K562 (cell line): ENCODE data around the gene TXK. TPM values are rescaled to one million over a fixed set of nuclear protein-coding genes. Genes with fewer than 3 reads are reported as not detected.

Experiments
- ATAC-seq: fragments of 200-7000 bp; cut with Tn5 transposase; 3 replicates; pipeline ENCODE4 v1.9.1; 2020; ENCODE audit warnings: moderate library complexity
- BruUV-seq: library from RNA; stranded (reverse); fragments of 400-500 nt; replicated peaks from 2 replicates; lab custom pipeline; 2021; lab: Mats Ljungman, UMichigan
- CTCF ChIA-PET: fragments of 300-600 bp; formaldehyde crosslinking; extraction: SDS; loops from one replicate; lab custom pipeline; 2021; ENCODE audit warnings: low intra/inter-chr PET ratio; lab: Yijun Ruan, JAX
- POLR2A ChIA-PET: fragments of 300-600, 350-650 bp; sonication (Branson Sonifier 250); formaldehyde crosslinking; extraction: SDS; loops from one replicate; lab custom pipeline; 2021; ENCODE audit warnings: antibody characterized with exemption, inconsistent platforms; lab: Yijun Ruan, JAX
- DNase-seq, 4 experiments: peaks; one replicate each; pipeline versions ENCODE4 v3.0.0 to v3.0.0-alpha.2; 2011 to 2018; ENCODE audit warnings: low spot score in 3 of 4, mixed read lengths in 3 of 4; ENCODE audit errors: extremely low read depth in 1 of 4
- FAIRE-seq: peaks from 2 replicates; lab custom pipeline; 2011; peaks lifted over from hg19 to GRCh38; lab: Jason Lieb, UNC
- H2AFZ ChIP-seq: 2 replicates; pipeline ENCODE4 v1.6.0; 2011; ENCODE audit warnings: low read depth, low read length, control low read depth, inconsistent platforms
- H3K27ac ChIP-seq: fragments of 200-600 bp; 3 replicates; pipeline ENCODE4 v1.8.0; 2011; ENCODE audit warnings: low read depth, mild to moderate bottlenecking, control low read depth, inconsistent platforms, low read length, moderate library complexity, mixed read lengths; ENCODE audit errors: extremely low read depth
- H3K27me3 ChIP-seq, 2 experiments: fragments of 300-600 bp in 1 of 2; 2 replicates in 1 of 2; 3 replicates in 1 of 2; pipeline versions ENCODE4 v1.6.0 to v1.8.0; 2011; ENCODE audit warnings: inconsistent platforms in 2 of 2, low read length in 2 of 2, mild to moderate bottlenecking in 1 of 2, mixed read lengths in 1 of 2, moderate library complexity in 1 of 2; ENCODE audit not compliant: control insufficient read depth in 2 of 2, insufficient read depth in 2 of 2
- H3K36me3 ChIP-seq: fragments of 300-600 bp; 3 replicates; pipeline ENCODE4 v1.8.0; 2011; ENCODE audit warnings: mild to moderate bottlenecking, low read length, inconsistent platforms; ENCODE audit not compliant: control insufficient read depth, insufficient read depth
- H3K4me1 ChIP-seq, 2 experiments: fragments of 200-600 bp in 1 of 2; replicated peaks in 1 of 2; 2 replicates in 1 of 2; 3 replicates in 1 of 2; pipeline versions ENCODE4 v1.5.1 to v1.8.0; 2011; ENCODE audit warnings: inconsistent platforms in 2 of 2, low read length in 2 of 2, mild to moderate bottlenecking in 1 of 2, mixed read lengths in 1 of 2, moderate library complexity in 1 of 2; ENCODE audit not compliant: control insufficient read depth in 2 of 2, insufficient read depth in 2 of 2
- H3K4me2 ChIP-seq: 2 replicates; pipeline ENCODE4 v1.6.1; 2011; ENCODE audit warnings: low read length, control low read depth, inconsistent platforms, mixed read lengths; ENCODE audit not compliant: insufficient read depth
- H3K4me3 ChIP-seq: fragments of 200-600 bp; sonication (generic), shearing (Covaris generic); 2 replicates; pipeline ENCODE4 v1.5.1; 2016; ENCODE audit warnings: control low read depth, inconsistent platforms
- H3K79me2 ChIP-seq: fragments of 200-600 bp; 3 replicates; pipeline ENCODE4 v1.8.0; 2011; ENCODE audit warnings: low read length, inconsistent platforms; ENCODE audit not compliant: control insufficient read depth, insufficient read depth
- H3K9ac ChIP-seq, 2 experiments: 2 replicates each; pipeline versions ENCODE4 v1.6.0 to v1.6.1; 2011; ENCODE audit warnings: low read depth in 2 of 2, low read length in 2 of 2, control low read depth in 1 of 2, inconsistent platforms in 1 of 2, mild to moderate bottlenecking in 1 of 2, mixed read lengths in 1 of 2; ENCODE audit not compliant: insufficient read depth in 1 of 2
- H3K9me1 ChIP-seq: one replicate; pipeline ENCODE4 v1.6.0; 2011; ENCODE audit warnings: inconsistent platforms, mild to moderate bottlenecking, low read length, moderate library complexity; ENCODE audit not compliant: control insufficient read depth, insufficient read depth
- H3K9me3 ChIP-seq: replicated peaks from 2 replicates; pipeline ENCODE4 v1.5.1; 2011; ENCODE audit warnings: low read depth, low read length, inconsistent platforms; ENCODE audit not compliant: control insufficient read depth, insufficient read depth
- H4K20me1 ChIP-seq: replicated peaks from 2 replicates; pipeline ENCODE4 v1.6.1; 2011; ENCODE audit warnings: low read length, inconsistent platforms, mixed read lengths; ENCODE audit not compliant: control insufficient read depth, insufficient read depth
- BCOR ChIP-seq: fragments of 450-650 bp; IDR thresholded peaks from 2 replicates; pipeline ENCODE4 v1.6.1; 2016
- CBFA2T2 ChIP-seq: fragments of 450-650 bp; conservative IDR thresholded peaks from 2 replicates; pipeline ENCODE4 v1.6.1; 2017; ENCODE audit warnings: mild to moderate bottlenecking
- CREB5 ChIP-seq: fragments of 250-450 bp; sonication (Bioruptor Pico); IDR thresholded peaks from 2 replicates; pipeline ENCODE4 v1.5.0; 2020; ENCODE audit warnings: mild to moderate bottlenecking
- KLF16 ChIP-seq: IDR thresholded peaks from 2 replicates; pipeline ENCODE4 v1.6.1; 2016; ENCODE audit warnings: antibody characterized with exemption
- LARP7 ChIP-seq: fragments of 450-650 bp; IDR thresholded peaks from 2 replicates; pipeline ENCODE4 v1.6.1; 2016
- NBN ChIP-seq: fragments of 450-650 bp; IDR thresholded peaks from 2 replicates; pipeline ENCODE4 v1.6.1; 2016; ENCODE audit warnings: low read depth, mild to moderate bottlenecking
- PBX2 ChIP-seq, 2 experiments: IDR thresholded peaks in 1 of 2; conservative IDR thresholded peaks in 1 of 2; 2 replicates each; pipeline ENCODE4 v1.6.1; 2016; ENCODE audit warnings: low read depth in 2 of 2, mild to moderate bottlenecking in 1 of 2, missing compliant biosample characterization in 1 of 2, missing genetic modification characterization in 1 of 2, moderate library complexity in 1 of 2
- PCBP2 ChIP-seq: fragments of 200-400 bp; formaldehyde crosslinking; IDR thresholded peaks from 2 replicates; pipeline ENCODE4 v1.6.1; 2018; ENCODE audit warnings: low read length, low read depth, mild to moderate bottlenecking, moderate library complexity; ENCODE audit not compliant: poor library complexity, severe bottlenecking
- PHF8 ChIP-seq: fragments of 200-600 bp; sonication (generic); IDR thresholded peaks from 2 replicates; pipeline ENCODE4 v1.6.1; 2012; ENCODE audit warnings: mixed run types, mild to moderate bottlenecking, inconsistent platforms, low read length, moderate library complexity, borderline replicate concordance
- PYGO2 ChIP-seq: fragments of 450-650 bp; IDR thresholded peaks from 2 replicates; pipeline ENCODE4 v1.6.1; 2016; ENCODE audit warnings: mild to moderate bottlenecking, missing genetic modification characterization, moderate library complexity, missing compliant biosample characterization
- RBM17 ChIP-seq: fragments of 200-400 bp; formaldehyde crosslinking; IDR thresholded peaks from 2 replicates; pipeline ENCODE4 v1.6.1; 2017; ENCODE audit warnings: low read depth, mild to moderate bottlenecking, low read length, borderline replicate concordance
- SMAD4 ChIP-seq: fragments of 250-450 bp; sonication (Bioruptor Pico); conservative IDR thresholded peaks from 2 replicates; pipeline ENCODE4 v1.8.0; 2021; ENCODE audit warnings: inconsistent platforms, mild to moderate bottlenecking, moderate library complexity
- TSC22D4 ChIP-seq: fragments of 450-650 bp; IDR thresholded peaks from 2 replicates; pipeline ENCODE4 v1.6.1; 2016; ENCODE audit warnings: missing genetic modification characterization, missing biosample characterization, control low read depth
- ZFP36 ChIP-seq: fragments of 150-350 bp; IDR thresholded peaks from 2 replicates; pipeline ENCODE4 v1.6.1; 2018; ENCODE audit warnings: low read length, low read depth; ENCODE audit not compliant: partially characterized antibody
- ZNF436 ChIP-seq: fragments of 250-450, 450-650 bp; sonication (Bioruptor Pico); formaldehyde crosslinking; IDR thresholded peaks from 2 replicates; pipeline ENCODE4 v1.7.0; 2020; ENCODE audit warnings: mild to moderate bottlenecking
- ZNF785 ChIP-seq: fragments of 250-450 bp; sonication (Bioruptor Pico); IDR thresholded peaks from 2 replicates; pipeline ENCODE4 v1.4.0; 2020; ENCODE audit warnings: mild to moderate bottlenecking
- WGBS: fragments of 100-300 bp; shearing (Covaris generic); methylation state at CpG from one replicate; pipeline ENCODE4 v1.1.6; 2016; ENCODE audit warnings: low coverage, mixed read lengths; ENCODE audit not compliant: insufficient coverage; ENCODE audit errors: missing lambda C conversion rate; 5-methylcytosine and 5-hydroxymethylcytosine counted together
- in situ Hi-C: fragments of 300-500 bp; cut with MboI; formaldehyde crosslinking; loops from 4 replicates; pipeline ENCODE4 v1.15.0; 2018; ENCODE audit warnings: inconsistent platforms, mixed read lengths
- intact Hi-C: fragments of 100-400 bp; cut with micrococcal nuclease; formaldehyde crosslinking; loops from 2 replicates; pipeline ENCODE4 v1.14.2; 2022
- polyA plus RNA-seq, 8 experiments: library from polyadenylated mRNA; depleted of rRNA in 4 of 8; stranded (reverse) in 5 of 8; unstranded in 3 of 8; fragments of >200 nt; fragmentation: Nextera tagmentation in 2 of 8; fragmentation: Illumina TruSeq in 1 of 8; extraction: Ambion mirVana in 2 of 8; extraction: Trizol in 1 of 8; gene quantifications; 2 replicates each; pipeline versions ENCODE4 v1.2.1 to v1.2.3, GENCODE V29; 2011 to 2014; ENCODE audit warnings: inconsistent platforms in 1 of 8, missing spikeins in 1 of 8
- total RNA-seq, 7 experiments: library from RNA; depleted of rRNA in 6 of 7; stranded (reverse); fragments of >200 nt in 6 of 7; fragmentation: Illumina TruSeq in 2 of 7; extraction: Trizol in 2 of 7; gene quantifications; 2 replicates each; pipeline versions ENCODE4 v1.2.1 to v1.2.3, GENCODE V29; 2011 to 2021; ENCODE audit warnings: low replicate concordance in 1 of 7

Gene TXK
- total and polyA plus RNA-seq, 9 of the 15 experiments (the other 6 are each of a cell fraction or from before 2014, with no cell fraction given) = 0.24 to 1.1 (median 0.45) TPM; not detected in 1

GRCh38 chr4:48021100-48021499 is 113.0 kb downstream of the TXK start:
- 5% methylated on average over 1 of the region's 1 CpG for WGBS
- Histone ChIP-seq H3K27me3 (peaks cover 10 to 23% of the 10 kb centered on the region in 2 experiments; a peak in 4 of 5 replicates), H3K4me1 (peaks cover 0 to 13% of the 10 kb centered on the region in 2 experiments; a peak in 3 of 5 replicates), H3K9me1 (no peaks in the 10 kb centered on the region), H3K4me2 (no peak overlapping the region), H3K9ac (no peak overlapping the region), H3K27ac (no peak overlapping the region), H3K36me3 (no peaks in the 10 kb centered on the region), H3K79me2 (no peaks in the 10 kb centered on the region), H3K4me3 (no peak overlapping the region), H4K20me1 (no peaks in the 10 kb centered on the region), H2AFZ (no peak overlapping the region), H3K9me3 (no peaks in the 10 kb centered on the region)
- intact Hi-C loops = no loop called here
- no peak for ATAC-seq
- in situ Hi-C loops = no loop called here
- no peak for TF ChIP-seq CREB5 (CRISPR knock-in tag)
- no peak for TF ChIP-seq PYGO2
- no peak for TF ChIP-seq ZFP36
- no peak for TF ChIP-seq RBM17
- no peak for TF ChIP-seq PCBP2
- TF ChIP-seq TSC22D4 (tag) = no peak
- TF ChIP-seq KLF16 = no peak
- TF ChIP-seq SMAD4 = no peak
- no peak for TF ChIP-seq LARP7
- TF ChIP-seq ZNF436 = no peak
- TF ChIP-seq ZNF785 (CRISPR knock-in tag) = no peak
- no peak for TF ChIP-seq BCOR
- TF ChIP-seq NBN = no peak
- no peak for TF ChIP-seq PHF8
- TF ChIP-seq PBX2 (CRISPR knock-in tag; IDR thresholded peaks at IDR 0.05; ENCODE audit: low read depth) = no peak
- no peak for TF ChIP-seq PBX2 (tag; conservative IDR thresholded peaks at IDR 0.05; ENCODE audit: low read depth)
- TF ChIP-seq CBFA2T2 = no peak
- no peak for DNase-seq
- POLR2A ChIA-PET = no interaction called here
- BruUV-seq = no TSS peak
- CTCF ChIA-PET = no interaction called here
- no peak for FAIRE-seq
